ENCODE data around the gene PAEP. TPM values are rescaled to one million over a fixed set of nuclear protein-coding genes. Genes with fewer than 3 reads are reported as not detected.

Gene PAEP
- total and polyA plus RNA-seq, 4 donors, result not detected

DNA sequence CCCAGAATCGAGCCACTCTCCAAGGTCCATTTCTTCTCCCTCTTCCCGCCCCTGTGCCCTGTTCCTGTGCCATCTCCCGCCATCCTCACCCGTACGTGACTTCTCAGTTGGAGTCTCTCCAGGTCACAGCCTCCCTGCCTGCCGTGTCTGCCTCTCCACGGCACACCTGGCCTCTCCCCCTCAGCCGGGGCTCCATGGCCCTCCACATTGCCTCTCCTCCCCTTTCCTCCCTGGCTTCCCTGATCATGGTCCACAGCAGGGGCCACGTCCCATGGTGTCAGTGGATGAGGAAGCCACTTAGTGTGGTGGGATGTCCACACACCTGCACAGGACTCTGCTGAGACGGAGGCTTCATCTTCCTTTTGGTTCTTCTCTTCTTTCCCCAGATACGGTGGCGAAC is 2.3 kb downstream of the PAEP start (continued):
- TF ChIP-seq, protein P1, sequence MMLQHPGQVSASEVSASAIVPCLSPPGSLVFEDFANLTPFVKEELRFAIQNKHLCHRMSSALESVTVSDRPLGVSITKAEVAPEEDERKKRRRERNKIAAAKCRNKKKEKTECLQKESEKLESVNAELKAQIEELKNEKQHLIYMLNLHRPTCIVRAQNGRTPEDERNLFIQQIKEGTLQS (IDR thresholded peaks at IDR 0.05), result no peak
- TF ChIP-seq FOXA1 (IDR thresholded peaks at IDR 0.05) (no peak), NR2F2 (IDR thresholded peaks at IDR 0.05) (no peak), SP1 (IDR thresholded peaks at IDR 0.05) (no peak), EGR1 (IDR thresholded peaks at IDR 0.05; ENCODE audit: low read depth in 2 of 2) (no peak)

DNA sequence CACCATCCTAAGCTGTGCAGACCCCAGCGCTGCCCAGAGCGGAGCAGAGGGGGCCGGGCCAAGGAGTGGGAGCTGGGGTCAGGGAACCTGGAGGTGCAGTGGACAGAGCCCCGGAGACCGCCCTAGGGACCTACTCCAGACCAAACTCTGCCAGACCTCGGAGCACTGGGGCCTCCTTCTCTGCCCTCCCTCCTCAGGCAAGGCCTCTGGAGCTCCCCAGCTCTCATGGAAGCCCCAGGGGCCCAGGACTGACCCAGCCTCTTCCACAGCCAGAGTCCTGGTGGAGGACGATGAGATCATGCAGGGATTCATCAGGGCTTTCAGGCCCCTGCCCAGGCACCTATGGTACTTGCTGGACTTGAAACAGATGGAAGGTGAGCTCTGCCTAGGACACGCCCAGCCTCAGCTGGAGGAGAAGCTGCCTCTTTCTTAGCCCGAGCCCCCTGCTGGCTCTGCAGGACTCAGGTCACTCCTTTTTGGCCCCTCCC is 3.6 kb downstream of the PAEP start:
- H3K4me1 ChIP-seq (ENCODE audit: control insufficient read depth in 4 of 4, insufficient read depth in 4 of 4, low read length in 3 of 4), result no peaks in the 10 kb centered on the region
- no peak overlapping the region for H3K4me3 ChIP-seq (ENCODE audit: low read depth in 1 of 3, low read length in 3 of 3)
- H3K9me3 ChIP-seq (ENCODE audit: control insufficient read depth in 4 of 4, low read length in 3 of 4), result peaks cover 0 to 3% (median 0%) of the 10 kb centered on the region in 4 donors
- H3K27ac ChIP-seq (ENCODE audit: low read depth in 1 of 2, low read length in 2 of 2), result no peak overlapping the region
- H3K36me3 ChIP-seq (ENCODE audit: control insufficient read depth in 4 of 4, insufficient read depth in 3 of 4, low read depth in 1 of 4, low read length in 3 of 4), result no peaks in the 10 kb centered on the region
- TF ChIP-seq HNF4G (IDR thresholded peaks at IDR 0.05), result no peak
- TF ChIP-seq FOXA1 (IDR thresholded peaks at IDR 0.05), result no peak
- no peak for TF ChIP-seq YY1 (IDR thresholded peaks at IDR 0.05)
- TF ChIP-seq JUND (IDR thresholded peaks at IDR 0.05), result no peak
- H3K9ac ChIP-seq (ENCODE audit: low read depth in 1 of 2, low read length in 2 of 2), result no peak overlapping the region
- DNase-seq (ENCODE audit: low spot score), result no peak
- WGBS, result 71% methylated on average over 9 of the region's 9 CpGs
- peaks cover 0 to 3% (median 0%) of the 10 kb centered on the region in 4 donors for H3K27me3 ChIP-seq (ENCODE audit: control insufficient read depth in 4 of 4, insufficient read depth in 4 of 4, low read length in 3 of 4)

DNA sequence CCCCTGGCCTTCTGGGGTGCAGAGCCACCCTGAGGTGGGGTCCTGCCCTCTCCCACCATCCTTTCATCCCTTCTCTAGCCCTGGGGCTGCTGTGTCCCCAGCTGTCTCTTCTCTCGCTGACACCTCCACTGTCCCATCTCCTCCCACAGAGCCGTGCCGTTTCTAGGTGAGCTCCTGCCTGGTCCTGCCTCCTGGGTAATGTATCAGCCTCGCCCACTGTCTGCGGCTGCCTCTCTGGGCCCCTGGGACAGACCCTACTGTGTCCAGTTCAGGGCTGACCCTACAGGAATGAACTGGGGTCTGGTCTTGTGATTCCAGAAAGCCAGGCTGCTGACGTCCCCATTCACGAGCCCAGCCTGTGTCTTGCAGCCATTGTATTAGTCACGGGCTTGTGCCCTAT is 4.1 kb downstream of the PAEP start:
- WGBS, result 56% methylated on average over 8 of the region's 8 CpGs
- no peak overlapping the region for H3K9ac ChIP-seq (ENCODE audit: low read depth in 1 of 2, low read length in 2 of 2)
- no peak overlapping the region for H3K4me3 ChIP-seq (ENCODE audit: low read depth in 1 of 3, low read length in 3 of 3)
- peaks cover 0 to 3% (median 0%) of the 10 kb centered on the region in 4 donors for H3K27me3 ChIP-seq (ENCODE audit: control insufficient read depth in 4 of 4, insufficient read depth in 4 of 4, low read length in 3 of 4)
- H3K27ac ChIP-seq (ENCODE audit: low read depth in 1 of 2, low read length in 2 of 2), result no peak overlapping the region
- peaks cover 0 to 3% (median 0%) of the 10 kb centered on the region in 4 donors for H3K9me3 ChIP-seq (ENCODE audit: control insufficient read depth in 4 of 4, low read length in 3 of 4)
- DNase-seq (ENCODE audit: low spot score), result no peak
- no peaks in the 10 kb centered on the region for H3K4me1 ChIP-seq (ENCODE audit: control insufficient read depth in 4 of 4, insufficient read depth in 4 of 4, low read length in 3 of 4)
- no peaks in the 10 kb centered on the region for H3K36me3 ChIP-seq (ENCODE audit: control insufficient read depth in 4 of 4, insufficient read depth in 3 of 4, low read depth in 1 of 4, low read length in 3 of 4)
- TF ChIP-seq, protein P2, sequence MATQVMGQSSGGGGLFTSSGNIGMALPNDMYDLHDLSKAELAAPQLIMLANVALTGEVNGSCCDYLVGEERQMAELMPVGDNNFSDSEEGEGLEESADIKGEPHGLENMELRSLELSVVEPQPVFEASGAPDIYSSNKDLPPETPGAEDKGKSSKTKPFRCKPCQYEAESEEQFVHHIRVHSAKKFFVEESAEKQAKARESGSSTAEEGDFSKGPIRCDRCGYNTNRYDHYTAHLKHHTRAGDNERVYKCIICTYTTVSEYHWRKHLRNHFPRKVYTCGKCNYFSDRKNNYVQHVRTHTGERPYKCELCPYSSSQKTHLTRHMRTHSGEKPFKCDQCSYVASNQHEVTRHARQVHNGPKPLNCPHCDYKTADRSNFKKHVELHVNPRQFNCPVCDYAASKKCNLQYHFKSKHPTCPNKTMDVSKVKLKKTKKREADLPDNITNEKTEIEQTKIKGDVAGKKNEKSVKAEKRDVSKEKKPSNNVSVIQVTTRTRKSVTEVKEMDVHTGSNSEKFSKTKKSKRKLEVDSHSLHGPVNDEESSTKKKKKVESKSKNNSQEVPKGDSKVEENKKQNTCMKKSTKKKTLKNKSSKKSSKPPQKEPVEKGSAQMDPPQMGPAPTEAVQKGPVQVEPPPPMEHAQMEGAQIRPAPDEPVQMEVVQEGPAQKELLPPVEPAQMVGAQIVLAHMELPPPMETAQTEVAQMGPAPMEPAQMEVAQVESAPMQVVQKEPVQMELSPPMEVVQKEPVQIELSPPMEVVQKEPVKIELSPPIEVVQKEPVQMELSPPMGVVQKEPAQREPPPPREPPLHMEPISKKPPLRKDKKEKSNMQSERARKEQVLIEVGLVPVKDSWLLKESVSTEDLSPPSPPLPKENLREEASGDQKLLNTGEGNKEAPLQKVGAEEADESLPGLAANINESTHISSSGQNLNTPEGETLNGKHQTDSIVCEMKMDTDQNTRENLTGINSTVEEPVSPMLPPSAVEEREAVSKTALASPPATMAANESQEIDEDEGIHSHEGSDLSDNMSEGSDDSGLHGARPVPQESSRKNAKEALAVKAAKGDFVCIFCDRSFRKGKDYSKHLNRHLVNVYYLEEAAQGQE (IDR thresholded peaks at IDR 0.05), result no peak
- TF ChIP-seq, protein P3, sequence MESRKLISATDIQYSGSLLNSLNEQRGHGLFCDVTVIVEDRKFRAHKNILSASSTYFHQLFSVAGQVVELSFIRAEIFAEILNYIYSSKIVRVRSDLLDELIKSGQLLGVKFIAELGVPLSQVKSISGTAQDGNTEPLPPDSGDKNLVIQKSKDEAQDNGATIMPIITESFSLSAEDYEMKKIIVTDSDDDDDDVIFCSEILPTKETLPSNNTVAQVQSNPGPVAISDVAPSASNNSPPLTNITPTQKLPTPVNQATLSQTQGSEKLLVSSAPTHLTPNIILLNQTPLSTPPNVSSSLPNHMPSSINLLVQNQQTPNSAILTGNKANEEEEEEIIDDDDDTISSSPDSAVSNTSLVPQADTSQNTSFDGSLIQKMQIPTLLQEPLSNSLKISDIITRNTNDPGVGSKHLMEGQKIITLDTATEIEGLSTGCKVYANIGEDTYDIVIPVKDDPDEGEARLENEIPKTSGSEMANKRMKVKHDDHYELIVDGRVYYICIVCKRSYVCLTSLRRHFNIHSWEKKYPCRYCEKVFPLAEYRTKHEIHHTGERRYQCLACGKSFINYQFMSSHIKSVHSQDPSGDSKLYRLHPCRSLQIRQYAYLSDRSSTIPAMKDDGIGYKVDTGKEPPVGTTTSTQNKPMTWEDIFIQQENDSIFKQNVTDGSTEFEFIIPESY (IDR thresholded peaks at IDR 0.05), result no peak
- TF ChIP-seq HNF4A (conservative IDR thresholded peaks at IDR 0.05), result no peak
- TF ChIP-seq YY1 (IDR thresholded peaks at IDR 0.05), result no peak
- no peak for TF ChIP-seq RXRA (IDR thresholded peaks at IDR 0.05)
- TF ChIP-seq EGR1 (IDR thresholded peaks at IDR 0.05; ENCODE audit: low read depth in 2 of 2), result no peak
- TF ChIP-seq RAD21 (IDR thresholded peaks at IDR 0.05), result no peak
- no peak for TF ChIP-seq NR2F2 (IDR thresholded peaks at IDR 0.05)
